K562 (cell line): ENCODE results near the gene RAP1A. TPM values are rescaled to one million over a fixed set of nuclear protein-coding genes. Genes with fewer than 3 reads are reported as not detected.

Experiments
- ATAC-seq: fragments of 200-7000 bp; cut with Tn5 transposase; 3 replicates; pipeline ENCODE4 v1.9.1; 2020; ENCODE audit warnings: moderate library complexity
- BruUV-seq: library from RNA; stranded (reverse); fragments of 400-500 nt; replicated peaks from 2 replicates; lab custom pipeline; 2021; lab: Mats Ljungman, UMichigan
- CTCF ChIA-PET: fragments of 300-600 bp; formaldehyde crosslinking; extraction: SDS; loops from one replicate; lab custom pipeline; 2021; ENCODE audit warnings: low intra/inter-chr PET ratio; lab: Yijun Ruan, JAX
- POLR2A ChIA-PET: fragments of 300-600, 350-650 bp; sonication (Branson Sonifier 250); formaldehyde crosslinking; extraction: SDS; loops from one replicate; lab custom pipeline; 2021; ENCODE audit warnings: antibody characterized with exemption, inconsistent platforms; lab: Yijun Ruan, JAX
- DNase-seq, 4 experiments: peaks; one replicate each; pipeline versions ENCODE4 v3.0.0 to v3.0.0-alpha.2; 2011 to 2018; ENCODE audit warnings: low spot score in 3 of 4, mixed read lengths in 3 of 4; ENCODE audit errors: extremely low read depth in 1 of 4
- FAIRE-seq: peaks from 2 replicates; lab custom pipeline; 2011; peaks lifted over from hg19 to GRCh38; lab: Jason Lieb, UNC
- H2AFZ ChIP-seq: 2 replicates; pipeline ENCODE4 v1.6.0; 2011; ENCODE audit warnings: low read depth, low read length, control low read depth, inconsistent platforms
- H3K27ac ChIP-seq: fragments of 200-600 bp; 3 replicates; pipeline ENCODE4 v1.8.0; 2011; ENCODE audit warnings: low read depth, mild to moderate bottlenecking, control low read depth, inconsistent platforms, low read length, moderate library complexity, mixed read lengths; ENCODE audit errors: extremely low read depth
- H3K27me3 ChIP-seq, 2 experiments: fragments of 300-600 bp in 1 of 2; 2 replicates in 1 of 2; 3 replicates in 1 of 2; pipeline versions ENCODE4 v1.6.0 to v1.8.0; 2011; ENCODE audit warnings: inconsistent platforms in 2 of 2, low read length in 2 of 2, mild to moderate bottlenecking in 1 of 2, mixed read lengths in 1 of 2, moderate library complexity in 1 of 2; ENCODE audit not compliant: control insufficient read depth in 2 of 2, insufficient read depth in 2 of 2
- H3K36me3 ChIP-seq: fragments of 300-600 bp; 3 replicates; pipeline ENCODE4 v1.8.0; 2011; ENCODE audit warnings: mild to moderate bottlenecking, low read length, inconsistent platforms; ENCODE audit not compliant: control insufficient read depth, insufficient read depth
- H3K4me1 ChIP-seq, 2 experiments: fragments of 200-600 bp in 1 of 2; replicated peaks in 1 of 2; 2 replicates in 1 of 2; 3 replicates in 1 of 2; pipeline versions ENCODE4 v1.5.1 to v1.8.0; 2011; ENCODE audit warnings: inconsistent platforms in 2 of 2, low read length in 2 of 2, mild to moderate bottlenecking in 1 of 2, mixed read lengths in 1 of 2, moderate library complexity in 1 of 2; ENCODE audit not compliant: control insufficient read depth in 2 of 2, insufficient read depth in 2 of 2
- H3K4me2 ChIP-seq: 2 replicates; pipeline ENCODE4 v1.6.1; 2011; ENCODE audit warnings: low read length, control low read depth, inconsistent platforms, mixed read lengths; ENCODE audit not compliant: insufficient read depth
- H3K4me3 ChIP-seq: fragments of 200-600 bp; sonication (generic), shearing (Covaris generic); 2 replicates; pipeline ENCODE4 v1.5.1; 2016; ENCODE audit warnings: control low read depth, inconsistent platforms
- H3K79me2 ChIP-seq: fragments of 200-600 bp; 3 replicates; pipeline ENCODE4 v1.8.0; 2011; ENCODE audit warnings: low read length, inconsistent platforms; ENCODE audit not compliant: control insufficient read depth, insufficient read depth
- H3K9ac ChIP-seq, 2 experiments: 2 replicates each; pipeline versions ENCODE4 v1.6.0 to v1.6.1; 2011; ENCODE audit warnings: low read depth in 2 of 2, low read length in 2 of 2, control low read depth in 1 of 2, inconsistent platforms in 1 of 2, mild to moderate bottlenecking in 1 of 2, mixed read lengths in 1 of 2; ENCODE audit not compliant: insufficient read depth in 1 of 2
- H3K9me1 ChIP-seq: one replicate; pipeline ENCODE4 v1.6.0; 2011; ENCODE audit warnings: inconsistent platforms, mild to moderate bottlenecking, low read length, moderate library complexity; ENCODE audit not compliant: control insufficient read depth, insufficient read depth
- H3K9me3 ChIP-seq: replicated peaks from 2 replicates; pipeline ENCODE4 v1.5.1; 2011; ENCODE audit warnings: low read depth, low read length, inconsistent platforms; ENCODE audit not compliant: control insufficient read depth, insufficient read depth
- H4K20me1 ChIP-seq: replicated peaks from 2 replicates; pipeline ENCODE4 v1.6.1; 2011; ENCODE audit warnings: low read length, inconsistent platforms, mixed read lengths; ENCODE audit not compliant: control insufficient read depth, insufficient read depth
- ARID2 ChIP-seq: fragments of 450-650 bp; IDR thresholded peaks from 2 replicates; pipeline ENCODE4 v1.6.1; 2017; ENCODE audit warnings: antibody characterized with exemption, mild to moderate bottlenecking
- CBX5 ChIP-seq: IDR thresholded peaks from 2 replicates; pipeline ENCODE4 v1.6.1; 2014; ENCODE audit warnings: low read depth, borderline replicate concordance
- HDAC6 ChIP-seq: IDR thresholded peaks from 2 replicates; pipeline ENCODE4 v1.6.1; 2012; ENCODE audit warnings: low read depth, mild to moderate bottlenecking, control low read depth, inconsistent platforms, low read length, moderate library complexity
- HDGF ChIP-seq: fragments of 450-650 bp; IDR thresholded peaks from 2 replicates; pipeline ENCODE4 v1.6.1; 2016
- SNAPC5 ChIP-seq: fragments of 250-450 bp; sonication (Bioruptor Pico); IDR thresholded peaks from 2 replicates; pipeline ENCODE4 v1.8.0; 2021; ENCODE audit warnings: moderate library complexity, mild to moderate bottlenecking, inconsistent platforms
- ZBTB5 ChIP-seq: fragments of 450-650 bp; IDR thresholded peaks from 2 replicates; pipeline ENCODE4 v1.6.1; 2017; ENCODE audit warnings: antibody characterized with exemption
- ZNF699 ChIP-seq: fragments of 250-450 bp; sonication (Bioruptor Pico); IDR thresholded peaks from 2 replicates; pipeline ENCODE4 v1.8.0; 2021; ENCODE audit warnings: mild to moderate bottlenecking, moderate library complexity; ENCODE audit not compliant: insufficient replicate concordance
- WGBS: fragments of 100-300 bp; shearing (Covaris generic); methylation state at CpG from one replicate; pipeline ENCODE4 v1.1.6; 2016; ENCODE audit warnings: low coverage, mixed read lengths; ENCODE audit not compliant: insufficient coverage; ENCODE audit errors: missing lambda C conversion rate; 5-methylcytosine and 5-hydroxymethylcytosine counted together
- in situ Hi-C: fragments of 300-500 bp; cut with MboI; formaldehyde crosslinking; loops from 4 replicates; pipeline ENCODE4 v1.15.0; 2018; ENCODE audit warnings: inconsistent platforms, mixed read lengths
- intact Hi-C: fragments of 100-400 bp; cut with micrococcal nuclease; formaldehyde crosslinking; loops from 2 replicates; pipeline ENCODE4 v1.14.2; 2022
- polyA plus RNA-seq, 8 experiments: library from polyadenylated mRNA; depleted of rRNA in 4 of 8; stranded (reverse) in 5 of 8; unstranded in 3 of 8; fragments of >200 nt; fragmentation: Nextera tagmentation in 2 of 8; fragmentation: Illumina TruSeq in 1 of 8; extraction: Ambion mirVana in 2 of 8; extraction: Trizol in 1 of 8; gene quantifications; 2 replicates each; pipeline versions ENCODE4 v1.2.1 to v1.2.3, GENCODE V29; 2011 to 2014; ENCODE audit warnings: inconsistent platforms in 1 of 8, missing spikeins in 1 of 8
- total RNA-seq, 7 experiments: library from RNA; depleted of rRNA in 6 of 7; stranded (reverse); fragments of >200 nt in 6 of 7; fragmentation: Illumina TruSeq in 2 of 7; extraction: Trizol in 2 of 7; gene quantifications; 2 replicates each; pipeline versions ENCODE4 v1.2.1 to v1.2.3, GENCODE V29; 2011 to 2021; ENCODE audit warnings: low replicate concordance in 1 of 7
- TF ChIP-seq, protein P1 (sequence below): fragments of 200-600 bp; sonication (generic); IDR thresholded peaks from one replicate; pipeline ENCODE4 v1.6.1; 2012; ENCODE audit warnings: mild to moderate bottlenecking, low read depth, low read length, inconsistent platforms

The RAP1A gene
- total and polyA plus RNA-seq, 9 of the 15 experiments (the other 6 are each of a cell fraction or from before 2014, with no cell fraction given), result 13.4 to 86.2 (median 32.5) TPM

- Histone ChIP-seq H3K27ac (no peak overlapping the region), H4K20me1 (no peaks in the 10 kb centered on the region), H3K4me2 (no peak overlapping the region), H3K9me1 (no peaks in the 10 kb centered on the region), H2AFZ (no peak overlapping the region), H3K9ac (no peak overlapping the region), H3K27me3 (no peaks in the 10 kb centered on the region), H3K4me1 (no peaks in the 10 kb centered on the region), H3K4me3 (no peak overlapping the region), H3K36me3 (peaks cover 69% of the 10 kb centered on the region), H3K9me3 (no peaks in the 10 kb centered on the region), H3K79me2 (no peaks in the 10 kb centered on the region)
- ChIA-PET POLR2A (no interaction called here), CTCF (no interaction called here)
- ATAC-seq (no peak), FAIRE-seq (no peak), DNase-seq (no peak)
- in situ Hi-C loops (no loop called here), intact Hi-C loops (no loop called here)
- WGBS, result 85% methylated on average over 8 of the region's 9 CpGs
- BruUV-seq, result no TSS peak
- TF ChIP-seq ARID2, result no peak
- no peak for TF ChIP-seq SNAPC5
- no peak for TF ChIP-seq ZNF699 (CRISPR knock-in tag)
- no peak for TF ChIP-seq HDGF
- TF ChIP-seq, protein P1, sequence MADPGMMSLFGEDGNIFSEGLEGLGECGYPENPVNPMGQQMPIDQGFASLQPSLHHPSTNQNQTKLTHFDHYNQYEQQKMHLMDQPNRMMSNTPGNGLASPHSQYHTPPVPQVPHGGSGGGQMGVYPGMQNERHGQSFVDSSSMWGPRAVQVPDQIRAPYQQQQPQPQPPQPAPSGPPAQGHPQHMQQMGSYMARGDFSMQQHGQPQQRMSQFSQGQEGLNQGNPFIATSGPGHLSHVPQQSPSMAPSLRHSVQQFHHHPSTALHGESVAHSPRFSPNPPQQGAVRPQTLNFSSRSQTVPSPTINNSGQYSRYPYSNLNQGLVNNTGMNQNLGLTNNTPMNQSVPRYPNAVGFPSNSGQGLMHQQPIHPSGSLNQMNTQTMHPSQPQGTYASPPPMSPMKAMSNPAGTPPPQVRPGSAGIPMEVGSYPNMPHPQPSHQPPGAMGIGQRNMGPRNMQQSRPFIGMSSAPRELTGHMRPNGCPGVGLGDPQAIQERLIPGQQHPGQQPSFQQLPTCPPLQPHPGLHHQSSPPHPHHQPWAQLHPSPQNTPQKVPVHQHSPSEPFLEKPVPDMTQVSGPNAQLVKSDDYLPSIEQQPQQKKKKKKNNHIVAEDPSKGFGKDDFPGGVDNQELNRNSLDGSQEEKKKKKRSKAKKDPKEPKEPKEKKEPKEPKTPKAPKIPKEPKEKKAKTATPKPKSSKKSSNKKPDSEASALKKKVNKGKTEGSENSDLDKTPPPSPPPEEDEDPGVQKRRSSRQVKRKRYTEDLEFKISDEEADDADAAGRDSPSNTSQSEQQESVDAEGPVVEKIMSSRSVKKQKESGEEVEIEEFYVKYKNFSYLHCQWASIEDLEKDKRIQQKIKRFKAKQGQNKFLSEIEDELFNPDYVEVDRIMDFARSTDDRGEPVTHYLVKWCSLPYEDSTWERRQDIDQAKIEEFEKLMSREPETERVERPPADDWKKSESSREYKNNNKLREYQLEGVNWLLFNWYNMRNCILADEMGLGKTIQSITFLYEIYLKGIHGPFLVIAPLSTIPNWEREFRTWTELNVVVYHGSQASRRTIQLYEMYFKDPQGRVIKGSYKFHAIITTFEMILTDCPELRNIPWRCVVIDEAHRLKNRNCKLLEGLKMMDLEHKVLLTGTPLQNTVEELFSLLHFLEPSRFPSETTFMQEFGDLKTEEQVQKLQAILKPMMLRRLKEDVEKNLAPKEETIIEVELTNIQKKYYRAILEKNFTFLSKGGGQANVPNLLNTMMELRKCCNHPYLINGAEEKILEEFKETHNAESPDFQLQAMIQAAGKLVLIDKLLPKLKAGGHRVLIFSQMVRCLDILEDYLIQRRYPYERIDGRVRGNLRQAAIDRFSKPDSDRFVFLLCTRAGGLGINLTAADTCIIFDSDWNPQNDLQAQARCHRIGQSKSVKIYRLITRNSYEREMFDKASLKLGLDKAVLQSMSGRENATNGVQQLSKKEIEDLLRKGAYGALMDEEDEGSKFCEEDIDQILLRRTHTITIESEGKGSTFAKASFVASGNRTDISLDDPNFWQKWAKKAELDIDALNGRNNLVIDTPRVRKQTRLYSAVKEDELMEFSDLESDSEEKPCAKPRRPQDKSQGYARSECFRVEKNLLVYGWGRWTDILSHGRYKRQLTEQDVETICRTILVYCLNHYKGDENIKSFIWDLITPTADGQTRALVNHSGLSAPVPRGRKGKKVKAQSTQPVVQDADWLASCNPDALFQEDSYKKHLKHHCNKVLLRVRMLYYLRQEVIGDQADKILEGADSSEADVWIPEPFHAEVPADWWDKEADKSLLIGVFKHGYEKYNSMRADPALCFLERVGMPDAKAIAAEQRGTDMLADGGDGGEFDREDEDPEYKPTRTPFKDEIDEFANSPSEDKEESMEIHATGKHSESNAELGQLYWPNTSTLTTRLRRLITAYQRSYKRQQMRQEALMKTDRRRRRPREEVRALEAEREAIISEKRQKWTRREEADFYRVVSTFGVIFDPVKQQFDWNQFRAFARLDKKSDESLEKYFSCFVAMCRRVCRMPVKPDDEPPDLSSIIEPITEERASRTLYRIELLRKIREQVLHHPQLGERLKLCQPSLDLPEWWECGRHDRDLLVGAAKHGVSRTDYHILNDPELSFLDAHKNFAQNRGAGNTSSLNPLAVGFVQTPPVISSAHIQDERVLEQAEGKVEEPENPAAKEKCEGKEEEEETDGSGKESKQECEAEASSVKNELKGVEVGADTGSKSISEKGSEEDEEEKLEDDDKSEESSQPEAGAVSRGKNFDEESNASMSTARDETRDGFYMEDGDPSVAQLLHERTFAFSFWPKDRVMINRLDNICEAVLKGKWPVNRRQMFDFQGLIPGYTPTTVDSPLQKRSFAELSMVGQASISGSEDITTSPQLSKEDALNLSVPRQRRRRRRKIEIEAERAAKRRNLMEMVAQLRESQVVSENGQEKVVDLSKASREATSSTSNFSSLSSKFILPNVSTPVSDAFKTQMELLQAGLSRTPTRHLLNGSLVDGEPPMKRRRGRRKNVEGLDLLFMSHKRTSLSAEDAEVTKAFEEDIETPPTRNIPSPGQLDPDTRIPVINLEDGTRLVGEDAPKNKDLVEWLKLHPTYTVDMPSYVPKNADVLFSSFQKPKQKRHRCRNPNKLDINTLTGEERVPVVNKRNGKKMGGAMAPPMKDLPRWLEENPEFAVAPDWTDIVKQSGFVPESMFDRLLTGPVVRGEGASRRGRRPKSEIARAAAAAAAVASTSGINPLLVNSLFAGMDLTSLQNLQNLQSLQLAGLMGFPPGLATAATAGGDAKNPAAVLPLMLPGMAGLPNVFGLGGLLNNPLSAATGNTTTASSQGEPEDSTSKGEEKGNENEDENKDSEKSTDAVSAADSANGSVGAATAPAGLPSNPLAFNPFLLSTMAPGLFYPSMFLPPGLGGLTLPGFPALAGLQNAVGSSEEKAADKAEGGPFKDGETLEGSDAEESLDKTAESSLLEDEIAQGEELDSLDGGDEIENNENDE, result no peak
- no peak for TF ChIP-seq HDAC6
- no peak for TF ChIP-seq CBX5
- no peak for TF ChIP-seq ZBTB5
These were observed 88.3 kb downstream of the RAP1A start for GRCh38 chr1:111707906-111708305.
